ENCODE results near the gene KRT34.

DNA sequence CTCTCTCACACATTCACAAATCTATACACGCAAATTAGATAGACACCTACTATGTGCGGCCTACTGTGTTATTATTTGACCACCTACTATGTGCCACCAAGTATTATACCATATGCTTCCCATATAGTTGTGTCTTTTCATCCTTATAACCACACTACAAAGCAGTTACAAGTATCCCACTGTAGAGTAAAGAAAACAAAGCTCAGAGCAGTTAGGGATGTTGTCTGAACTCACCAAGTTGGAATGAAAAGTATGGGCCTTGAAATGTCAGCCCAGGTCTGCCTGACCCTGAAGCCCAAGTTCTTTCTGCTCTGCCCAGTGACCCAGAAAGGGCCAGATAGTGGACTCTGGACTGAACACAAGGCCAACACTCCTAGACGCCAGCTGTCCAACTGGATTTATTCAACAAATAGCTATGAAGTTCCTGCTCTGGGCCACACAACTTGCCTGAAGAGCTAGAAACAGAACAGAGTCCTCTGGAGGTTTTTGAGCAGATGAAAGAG lies 33.8 kb upstream of the KRT34 start:
- TF ChIP-seq CREB1 (IDR thresholded peaks at IDR 0.05; ENCODE audit: low read depth) (no peak), REST (IDR thresholded peaks at IDR 0.05; ENCODE audit: low read depth) (no peak), NFIC (IDR thresholded peaks at IDR 0.05) (no peak), EP300 (IDR thresholded peaks at IDR 0.05; ENCODE audit: borderline replicate concordance) (no peak)
